HepG2 (cell line): ENCODE measurements around the gene HSD3B7. TPM values are rescaled to one million over a fixed set of nuclear protein-coding genes. Genes with fewer than 3 reads are reported as not detected.
A peak's percentile ranks its signal among the peaks of the same experiment; 100 is the strongest.

Experiments used
- ATM ChIP-seq: fragments of 450-650 bp; IDR thresholded peaks from 2 replicates; pipeline ENCODE4 v1.7.1; 2017; ENCODE audit warnings: mild to moderate bottlenecking, borderline replicate concordance
- GTF2F1 ChIP-seq: fragments of 150-350 bp; IDR thresholded peaks from 2 replicates; pipeline ENCODE4 v1.6.1; 2014; ENCODE audit warnings: low read length
- HDAC1 ChIP-seq: sonication (generic); formaldehyde crosslinking; IDR thresholded peaks from 2 replicates; pipeline ENCODE4 v1.5.1; 2020; ENCODE audit warnings: mild to moderate bottlenecking, missing genetic modification reagents
- HOXA5 ChIP-seq: sonication (generic); formaldehyde crosslinking; IDR thresholded peaks from 2 replicates; pipeline ENCODE4 v1.4.0; 2020; ENCODE audit warnings: missing genetic modification reagents
- SIN3A ChIP-seq: IDR thresholded peaks from 2 replicates; pipeline ENCODE4 v1.6.1; 2011; ENCODE audit warnings: low read depth, mild to moderate bottlenecking, control low read depth, low read length, borderline replicate concordance
- SNAPC2 ChIP-seq: sonication (generic); formaldehyde crosslinking; IDR thresholded peaks from 2 replicates; pipeline ENCODE4 v1.8.1; 2022; ENCODE audit warnings: mild to moderate bottlenecking, missing genetic modification reagents
- WIZ ChIP-seq: sonication (generic); formaldehyde crosslinking; IDR thresholded peaks from 2 replicates; pipeline ENCODE4 v1.5.1; 2020; ENCODE audit warnings: mild to moderate bottlenecking, missing genetic modification reagents
- ZKSCAN5 ChIP-seq: sonication (generic); formaldehyde crosslinking; IDR thresholded peaks from 2 replicates; pipeline ENCODE4 v1.5.1; 2020; ENCODE audit warnings: mild to moderate bottlenecking, missing genetic modification reagents
- ZNF207 ChIP-seq: fragments of 450-650 bp; IDR thresholded peaks from 2 replicates; pipeline ENCODE4 v1.6.1; 2016; ENCODE audit warnings: antibody characterized with exemption, borderline replicate concordance
- ZNF883 ChIP-seq: sonication (generic); formaldehyde crosslinking; IDR thresholded peaks from 2 replicates; pipeline ENCODE4 v1.5.1; 2020; ENCODE audit warnings: mild to moderate bottlenecking, missing genetic modification reagents; ENCODE audit errors: not compliant biosample characterization
- ZZZ3 ChIP-seq: sonication (generic); formaldehyde crosslinking; IDR thresholded peaks from 2 replicates; pipeline ENCODE4 v1.4.0; 2020; ENCODE audit warnings: missing genetic modification reagents, mild to moderate bottlenecking, borderline replicate concordance
- polyA plus RNA-seq, 8 experiments: library from polyadenylated mRNA; depleted of rRNA in 3 of 8; stranded (reverse) in 7 of 8; unstranded in 1 of 8; fragments of >200 nt; fragmentation: Illumina TruSeq in 4 of 8; extraction: Trizol in 4 of 8; gene quantifications; 2 replicates each; pipeline versions ENCODE4 v1.2.1 to v1.2.3, GENCODE V29; 2011 to 2016; ENCODE audit warnings: low read depth in 4 of 8, missing spikeins in 1 of 8, mixed read lengths in 1 of 8; ENCODE audit not compliant: insufficient read depth in 1 of 8
- total RNA-seq, 5 experiments: library from RNA; depleted of rRNA; stranded (reverse); fragments of >200 nt; fragmentation: Illumina TruSeq; extraction: Trizol; gene quantifications; 2 replicates each; pipeline ENCODE4 v1.2.3, GENCODE V29; 2016; ENCODE audit warnings: low read depth in 1 of 5
- TF ChIP-seq, protein P1 (sequence below): sonication (generic); formaldehyde crosslinking; IDR thresholded peaks from 2 replicates; pipeline ENCODE4 v1.4.0; 2020; ENCODE audit warnings: mild to moderate bottlenecking, missing genetic modification reagents
- TF ChIP-seq, protein P2 (sequence below), 2 experiments: fragments of 450-650 bp in 1 of 2; sonication (generic) in 1 of 2; formaldehyde crosslinking; IDR thresholded peaks; 2 replicates each; pipeline versions ENCODE4 v1.5.0 to v1.8.0; 2020 to 2022; ENCODE audit warnings: mild to moderate bottlenecking in 1 of 2, missing genetic modification reagents in 1 of 2
- TF ChIP-seq, protein P3 (sequence below): sonication (generic); formaldehyde crosslinking; IDR thresholded peaks from 2 replicates; pipeline ENCODE4 v1.4.0; 2020; ENCODE audit warnings: missing genetic modification reagents, borderline replicate concordance

The HSD3B7 gene
- total and polyA plus RNA-seq, 2 of the 13 experiments (the other 11 are each of a cell fraction or from before 2014, with no cell fraction given), result 32.9 to 69.7 TPM

DNA sequence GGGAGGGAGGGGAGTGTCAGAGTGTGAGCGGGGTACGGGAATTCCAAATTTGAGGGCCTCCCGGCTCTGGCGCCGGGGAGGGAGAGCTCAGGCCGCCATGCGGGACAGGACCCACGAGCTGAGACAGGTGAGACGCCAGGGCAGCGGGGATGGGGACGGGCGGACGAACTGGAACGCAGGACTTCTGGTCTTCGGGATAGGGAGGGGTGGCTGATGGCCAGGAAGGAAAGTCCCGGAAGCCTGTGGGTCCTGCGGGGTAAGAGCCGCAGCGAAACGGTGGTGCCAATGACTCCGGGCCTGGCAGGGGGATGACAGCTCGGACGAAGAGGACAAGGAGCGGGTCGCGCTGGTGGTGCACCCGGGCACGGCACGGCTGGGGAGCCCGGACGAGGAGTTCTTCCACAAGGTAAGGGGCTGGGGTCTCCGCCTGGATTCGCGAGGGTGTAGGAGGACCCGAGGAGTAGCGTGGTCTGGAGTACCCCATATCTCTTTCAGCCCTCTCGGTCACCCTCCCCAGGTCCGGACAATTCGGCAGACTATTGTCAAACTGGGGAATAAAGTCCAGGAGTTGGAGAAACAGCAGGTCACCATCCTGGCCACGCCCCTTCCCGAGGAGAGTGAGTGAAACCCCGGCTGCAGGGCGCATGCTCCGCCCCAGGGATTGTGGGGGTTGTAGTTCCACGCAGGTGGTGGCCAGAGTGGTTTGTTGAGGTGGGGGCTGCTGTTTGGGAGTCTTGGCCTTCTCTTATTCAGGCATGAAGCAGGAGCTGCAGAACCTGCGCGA, 48.9 kb downstream of the HSD3B7 start (continued):
- TF ChIP-seq, protein P1, sequence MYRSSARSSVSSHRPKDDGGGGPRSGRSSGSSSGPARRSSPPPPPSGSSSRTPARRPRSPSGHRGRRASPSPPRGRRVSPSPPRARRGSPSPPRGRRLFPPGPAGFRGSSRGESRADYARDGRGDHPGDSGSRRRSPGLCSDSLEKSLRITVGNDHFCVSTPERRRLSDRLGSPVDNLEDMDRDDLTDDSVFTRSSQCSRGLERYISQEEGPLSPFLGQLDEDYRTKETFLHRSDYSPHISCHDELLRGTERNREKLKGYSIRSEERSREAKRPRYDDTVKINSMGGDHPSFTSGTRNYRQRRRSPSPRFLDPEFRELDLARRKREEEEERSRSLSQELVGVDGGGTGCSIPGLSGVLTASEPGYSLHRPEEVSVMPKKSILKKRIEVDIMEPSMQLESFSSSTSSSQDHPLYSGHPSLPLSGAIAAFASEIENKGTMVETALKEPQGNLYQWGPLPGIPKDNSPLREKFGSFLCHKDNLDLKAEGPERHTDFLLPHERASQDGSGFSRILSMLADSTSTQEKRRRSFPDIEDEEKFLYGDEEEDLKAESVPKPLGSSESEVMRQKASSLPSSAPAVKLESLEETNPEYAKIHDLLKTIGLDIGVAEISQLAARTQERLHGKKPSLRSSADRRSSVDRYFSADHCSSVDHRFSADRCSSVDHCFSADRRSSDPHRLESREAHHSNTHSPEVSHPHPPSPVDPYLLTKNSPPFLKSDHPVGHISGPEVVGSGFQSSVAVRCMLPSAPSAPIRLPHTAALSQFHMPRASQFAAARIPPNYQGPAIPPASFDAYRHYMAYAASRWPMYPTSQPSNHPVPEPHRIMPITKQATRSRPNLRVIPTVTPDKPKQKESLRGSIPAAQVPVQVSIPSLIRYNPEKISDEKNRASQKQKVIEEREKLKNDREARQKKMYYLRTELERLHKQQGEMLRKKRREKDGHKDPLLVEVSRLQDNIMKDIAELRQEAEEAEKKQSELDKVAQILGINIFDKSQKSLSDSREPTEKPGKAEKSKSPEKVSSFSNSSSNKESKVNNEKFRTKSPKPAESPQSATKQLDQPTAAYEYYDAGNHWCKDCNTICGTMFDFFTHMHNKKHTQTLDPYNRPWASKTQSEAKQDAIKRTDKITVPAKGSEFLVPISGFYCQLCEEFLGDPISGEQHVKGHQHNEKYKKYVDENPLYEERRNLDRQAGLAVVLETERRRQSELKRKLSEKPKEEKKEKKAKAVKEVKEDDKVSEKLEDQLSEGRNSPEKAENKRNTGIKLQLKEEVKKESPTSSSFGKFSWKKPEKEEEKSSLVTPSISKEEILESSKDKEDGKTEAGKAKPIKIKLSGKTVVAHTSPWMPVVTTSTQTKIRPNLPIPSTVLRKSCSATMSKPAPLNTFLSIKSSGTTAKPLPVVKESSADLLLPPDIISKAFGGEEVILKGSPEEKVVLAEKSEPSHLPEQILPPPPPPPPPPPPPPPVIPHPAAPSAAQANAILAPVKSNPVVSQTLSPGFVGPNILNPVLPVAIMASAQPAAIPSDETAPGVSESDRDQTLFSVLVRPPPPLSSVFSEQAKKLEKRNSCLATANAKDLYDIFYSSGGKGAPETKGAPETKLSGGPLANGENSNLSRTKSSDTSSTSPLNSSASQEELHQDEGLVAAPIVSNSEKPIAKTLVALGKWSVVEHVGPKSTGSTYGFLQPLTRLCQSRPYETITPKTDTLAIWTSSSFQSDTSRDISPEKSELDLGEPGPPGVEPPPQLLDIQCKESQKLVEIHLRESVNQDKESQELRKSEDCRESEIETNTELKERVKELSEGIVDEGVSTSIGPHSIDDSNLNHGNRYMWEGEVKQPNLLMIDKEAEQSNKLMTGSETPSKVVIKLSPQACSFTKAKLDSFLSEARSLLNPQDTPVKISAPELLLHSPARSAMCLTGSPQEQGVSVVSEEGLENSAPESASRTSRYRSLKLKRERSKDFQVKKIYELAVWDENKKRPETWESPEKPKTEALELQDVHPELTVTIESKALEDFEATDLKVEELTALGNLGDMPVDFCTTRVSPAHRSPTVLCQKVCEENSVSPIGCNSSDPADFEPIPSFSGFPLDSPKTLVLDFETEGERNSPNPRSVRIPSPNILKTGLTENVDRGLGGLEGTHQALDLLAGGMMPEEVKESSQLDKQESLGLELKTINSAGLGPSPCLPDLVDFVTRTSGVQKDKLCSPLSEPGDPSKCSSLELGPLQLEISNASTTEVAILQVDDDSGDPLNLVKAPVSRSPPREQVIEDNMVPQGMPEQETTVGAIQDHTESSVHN, result no peak; the same call in 1 of the 2 replicates
- TF ChIP-seq SIN3A (peak; percentile 92; the same call in 1 of the 2 replicates), WIZ (CRISPR knock-in tag) (no peak), HOXA5 (CRISPR knock-in tag) (peak; percentile 82), ZKSCAN5 (0 out of 2 replicates have a peak, but pooled peaks have one; percentile 18), ZZZ3 (CRISPR knock-in tag) (no peak), GTF2F1 (no peak), ATM (no peak), SNAPC2 (CRISPR knock-in tag) (no peak; the same call in 1 of the 2 replicates), ZNF207 (no peak), HDAC1 (CRISPR knock-in tag) (peak; percentile 74; the same call in 1 of the 2 replicates), ZNF883 (no peak)
- TF ChIP-seq, protein P2, sequence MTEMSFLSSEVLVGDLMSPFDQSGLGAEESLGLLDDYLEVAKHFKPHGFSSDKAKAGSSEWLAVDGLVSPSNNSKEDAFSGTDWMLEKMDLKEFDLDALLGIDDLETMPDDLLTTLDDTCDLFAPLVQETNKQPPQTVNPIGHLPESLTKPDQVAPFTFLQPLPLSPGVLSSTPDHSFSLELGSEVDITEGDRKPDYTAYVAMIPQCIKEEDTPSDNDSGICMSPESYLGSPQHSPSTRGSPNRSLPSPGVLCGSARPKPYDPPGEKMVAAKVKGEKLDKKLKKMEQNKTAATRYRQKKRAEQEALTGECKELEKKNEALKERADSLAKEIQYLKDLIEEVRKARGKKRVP (CRISPR knock-in tag; IDR thresholded peaks at IDR 0.05), result no peak
- TF ChIP-seq, protein P3, sequence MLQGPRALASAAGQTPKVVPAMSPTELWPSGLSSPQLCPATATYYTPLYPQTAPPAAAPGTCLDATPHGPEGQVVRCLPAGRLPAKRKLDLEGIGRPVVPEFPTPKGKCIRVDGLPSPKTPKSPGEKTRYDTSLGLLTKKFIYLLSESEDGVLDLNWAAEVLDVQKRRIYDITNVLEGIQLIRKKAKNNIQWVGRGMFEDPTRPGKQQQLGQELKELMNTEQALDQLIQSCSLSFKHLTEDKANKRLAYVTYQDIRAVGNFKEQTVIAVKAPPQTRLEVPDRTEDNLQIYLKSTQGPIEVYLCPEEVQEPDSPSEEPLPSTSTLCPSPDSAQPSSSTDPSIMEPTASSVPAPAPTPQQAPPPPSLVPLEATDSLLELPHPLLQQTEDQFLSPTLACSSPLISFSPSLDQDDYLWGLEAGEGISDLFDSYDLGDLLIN, result 0 out of 2 replicates have a peak, but pooled peaks have one; percentile 34
